ENCODE results near the gene ASB16.

GRCh38 chr17:44214230-44214494 lies 43.7 kb downstream of the ASB16 start:
- no peak for TF ChIP-seq CHD2 (IDR thresholded peaks at IDR 0.05; ENCODE audit: low read length, partially characterized antibody)
- TF ChIP-seq MAX (IDR thresholded peaks at IDR 0.05; ENCODE audit: low read depth) = no peak

All from SK-N-SH (cell line).